Medulla oblongata (tissue), 1 donor: ENCODE results near the gene SPHK2.
A peak's percentile ranks its signal among the peaks of the same experiment; 100 is the strongest.
"Not testable (repeated sequence)": the region's sequence is repeated elsewhere in the genome, so short reads cannot be mapped to it uniquely, and the experiment has no call there.

Experiments used
- DNase-seq: peaks from one replicate; pipeline ENCODE4 v3.0.0-alpha.2; 2015; ENCODE audit errors: extremely low spot score

Gene SPHK2

GRCh38 chr19:48637449-48637947, 18.2 kb downstream of the SPHK2 start:
- DNase-seq, result peak; percentile 100

GRCh38 chr19:48637948-48638830, 18.9 kb downstream of the SPHK2 start:
- peak; percentile 96 for DNase-seq

DNA sequence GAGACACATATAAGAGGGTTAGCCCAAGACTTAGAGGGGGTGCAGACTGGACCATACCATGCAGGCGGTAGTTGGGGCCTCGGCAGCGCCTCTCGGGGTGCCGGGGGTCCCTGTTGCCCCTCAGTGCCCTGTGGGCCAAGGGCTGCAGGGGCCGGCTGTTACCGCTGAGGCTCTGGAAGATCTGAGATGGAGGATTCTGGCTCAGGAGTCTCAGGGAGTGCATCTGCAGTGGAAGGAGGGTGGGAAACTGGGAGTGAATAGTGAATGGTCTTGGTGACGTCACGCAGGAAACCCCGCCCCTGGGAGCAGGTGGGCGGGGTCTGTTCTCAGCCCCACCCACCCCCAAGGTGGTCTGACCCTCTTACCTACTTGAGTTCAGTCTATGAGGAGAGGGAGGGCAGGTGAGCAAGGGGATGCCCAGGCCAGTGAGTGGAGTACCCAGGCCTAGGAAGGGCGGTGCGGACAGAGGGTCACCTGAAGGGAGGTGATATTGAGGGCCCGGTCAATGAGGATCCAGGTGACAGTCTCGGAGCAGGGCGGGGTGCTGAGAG, 19.6 kb downstream of the SPHK2 start:
- DNase-seq, result no peak

GRCh38 chr19:48639483-48640375, 20.4 kb downstream of the SPHK2 start:
- DNase-seq, result no peak

- no peak for DNase-seq
Observed at GRCh38 chr19:48641850-48642249, 22.5 kb downstream of the SPHK2 start.

DNA sequence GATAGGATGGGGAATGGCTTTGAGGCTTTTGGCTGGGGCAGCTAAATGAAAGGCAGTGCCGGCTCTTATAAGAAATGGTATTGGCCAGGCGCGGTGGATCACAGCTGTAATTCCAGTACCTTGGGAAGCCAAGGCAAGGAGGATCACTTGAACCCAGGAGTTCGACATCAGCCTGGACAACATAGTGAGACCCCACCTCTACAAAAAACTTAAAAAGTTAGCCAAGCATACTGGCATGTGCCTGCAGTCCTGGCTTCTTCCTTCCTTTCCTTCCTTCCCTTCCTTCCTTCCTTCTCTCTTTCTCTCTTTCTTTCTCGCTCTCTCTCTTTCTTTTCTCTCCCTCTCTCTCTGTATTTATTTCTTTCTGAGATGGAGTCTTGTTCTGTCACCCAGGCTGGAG, 23.6 kb downstream of the SPHK2 start:
- no peak for DNase-seq

DNA sequence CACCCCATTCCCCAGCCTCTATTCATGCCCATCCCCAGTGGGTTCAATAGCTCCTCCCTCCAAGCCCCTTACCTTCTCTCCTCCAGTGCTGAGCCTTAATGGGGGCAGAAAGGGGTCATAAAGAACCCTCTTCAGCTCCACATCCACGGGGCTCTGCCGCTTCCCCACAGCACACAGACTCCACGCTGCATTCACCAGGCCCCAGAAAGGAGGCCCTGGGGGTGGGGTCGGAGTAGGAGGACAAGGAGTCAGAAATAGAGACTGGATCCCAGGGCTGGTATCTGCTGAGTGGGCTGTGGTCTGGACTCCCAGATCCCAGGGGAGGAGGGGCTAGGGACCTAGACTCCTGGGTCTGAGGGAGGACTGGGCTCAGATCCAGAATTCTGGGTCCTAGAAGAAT, 25.0 kb downstream of the SPHK2 start:
- DNase-seq, result peak; percentile 38

DNA sequence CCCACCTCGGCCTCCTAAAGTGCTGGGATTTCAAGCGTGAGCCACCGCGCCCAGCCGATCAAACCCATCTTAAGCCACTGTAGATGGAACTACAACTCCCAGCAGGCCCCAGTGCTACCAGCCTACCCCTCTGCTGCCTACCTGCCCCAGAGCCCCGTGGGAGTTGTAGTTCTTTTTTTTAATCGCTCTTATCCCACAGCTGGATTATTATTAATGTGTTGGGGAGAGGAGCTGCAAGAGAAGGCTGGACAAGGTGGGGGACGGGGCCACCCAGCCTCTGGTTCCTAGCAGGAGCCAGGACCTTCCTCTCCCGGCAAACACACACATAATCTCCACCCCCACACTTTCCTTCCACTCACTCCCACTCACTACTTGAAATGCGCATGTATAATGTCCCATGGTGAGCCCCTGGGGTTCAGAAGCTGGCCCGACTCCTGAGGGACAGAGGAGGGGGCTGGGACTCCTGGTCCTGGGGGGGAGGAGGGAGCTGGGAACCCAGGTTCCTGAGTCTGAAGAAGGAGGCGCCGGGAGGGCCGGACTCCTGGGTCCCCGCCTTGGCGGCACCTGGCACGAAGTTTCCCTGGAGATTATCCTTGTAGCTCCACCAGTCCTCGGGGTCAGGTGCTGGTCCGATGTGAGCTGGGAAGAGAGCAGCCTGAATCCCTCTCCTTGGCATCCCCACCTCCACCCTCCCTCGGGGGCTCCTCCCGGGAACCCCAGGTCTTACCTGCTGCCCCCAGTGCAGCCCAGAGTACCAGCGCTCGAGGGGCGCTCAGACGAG, 25.7 kb downstream of the SPHK2 start:
- DNase-seq, result peak; percentile 89

DNA sequence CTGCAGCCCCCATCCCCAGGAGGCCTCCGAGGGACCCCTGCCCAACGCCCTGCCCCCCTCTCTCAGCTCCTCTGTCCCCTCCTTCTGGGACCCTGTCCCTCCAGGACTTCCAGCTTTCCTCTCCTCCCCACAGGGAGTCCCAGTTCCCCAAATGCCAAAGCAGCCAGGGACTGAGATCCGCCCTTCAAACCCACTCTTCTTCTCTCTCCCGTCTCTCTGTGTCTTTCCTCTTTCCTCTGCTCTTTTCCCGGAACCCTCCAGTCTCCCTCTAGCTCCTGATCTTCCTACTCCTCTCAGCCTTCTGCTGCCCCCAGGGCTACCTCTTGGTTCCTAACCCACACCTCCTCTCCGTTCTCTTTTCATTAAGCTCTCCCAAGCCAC, 26.3 kb downstream of the SPHK2 start:
- peak; percentile 55 for DNase-seq

DNA sequence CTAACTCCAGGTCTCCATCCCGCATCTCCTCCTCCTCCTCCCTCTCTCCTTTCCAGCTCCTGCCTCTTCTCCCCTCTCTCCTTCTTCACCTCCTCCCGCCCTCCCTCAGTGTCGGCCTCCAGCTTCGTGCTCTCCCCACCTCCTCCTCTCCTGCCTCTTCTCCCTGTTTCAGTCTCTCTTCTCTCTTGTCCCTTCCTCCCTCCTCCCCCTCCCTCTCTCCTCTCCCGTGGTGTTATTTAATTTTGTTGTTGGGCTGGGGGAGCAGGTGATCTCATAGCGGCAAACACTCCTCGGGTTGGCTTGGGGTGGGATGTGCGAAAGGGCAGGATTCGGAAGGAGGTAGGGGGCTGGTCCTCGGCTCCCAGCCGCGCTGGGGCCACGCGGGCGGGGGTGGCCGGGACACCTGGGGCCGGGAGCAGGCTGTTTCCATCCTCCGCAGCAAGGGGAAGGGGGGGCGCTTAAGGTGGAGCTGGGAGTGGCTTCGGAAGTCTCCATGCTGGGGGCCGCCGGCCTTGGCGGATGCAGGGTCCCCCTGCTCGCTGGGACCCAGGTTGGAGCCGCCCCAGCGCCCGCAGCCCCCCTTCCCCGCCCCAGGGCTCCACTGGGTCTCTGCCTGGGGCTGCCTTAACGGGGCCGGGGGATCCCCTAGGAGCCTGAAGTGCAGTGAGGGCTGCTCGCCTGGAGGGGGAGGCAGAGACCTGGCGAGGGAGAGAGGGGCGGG, 26.9 kb downstream of the SPHK2 start, which contains the start of gene CA11:
TSS of gene CA11 (minus strand) at position 187 of the 721 bp plus-strand sequence. CDS start 555 bp downstream, outside the sequence.
- peak; percentile 95 for DNase-seq

GRCh38 chr19:48646722-48647216, 27.5 kb downstream of the SPHK2 start:
- no peak for DNase-seq

- DNase-seq, result no peak
Observed at GRCh38 chr19:48648134-48648533, 28.8 kb downstream of the SPHK2 start.

DNA sequence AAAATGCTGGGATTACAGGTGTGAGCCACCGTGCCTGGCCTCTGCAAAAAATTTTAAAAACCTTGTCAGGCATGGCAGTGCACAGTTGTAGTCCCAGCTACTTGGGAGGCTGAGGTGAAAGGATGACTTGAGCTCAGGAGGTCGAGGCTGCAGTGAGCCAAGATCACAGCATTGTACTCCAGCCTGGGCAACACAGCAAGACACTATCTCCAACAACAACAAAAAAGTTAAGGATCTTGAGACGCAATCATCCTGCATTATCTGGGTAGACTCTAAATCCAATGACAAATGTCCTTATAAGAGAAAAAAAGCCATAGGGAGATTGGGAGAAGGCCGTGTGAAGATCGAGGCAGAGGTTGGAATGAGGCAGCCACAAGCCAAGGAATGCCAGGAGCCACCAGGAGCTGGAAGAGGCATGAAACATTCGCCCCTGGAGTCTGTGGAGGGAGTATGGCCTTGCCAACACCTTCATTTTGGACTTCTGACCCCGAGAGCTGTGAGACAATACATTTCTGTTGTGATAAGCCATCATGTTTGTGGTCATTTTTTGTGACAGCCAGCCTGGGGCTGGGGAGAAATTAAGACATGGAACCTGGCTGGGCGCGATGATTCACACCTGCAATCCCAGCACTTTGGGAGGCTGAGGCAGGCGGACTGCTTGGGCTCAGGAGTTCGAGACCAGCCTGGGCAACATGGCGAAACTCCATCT, 31.8 kb downstream of the SPHK2 start:
- no peak for DNase-seq

- no peak for DNase-seq
Observed at GRCh38 chr19:48651683-48652048, 32.4 kb downstream of the SPHK2 start.

DNA sequence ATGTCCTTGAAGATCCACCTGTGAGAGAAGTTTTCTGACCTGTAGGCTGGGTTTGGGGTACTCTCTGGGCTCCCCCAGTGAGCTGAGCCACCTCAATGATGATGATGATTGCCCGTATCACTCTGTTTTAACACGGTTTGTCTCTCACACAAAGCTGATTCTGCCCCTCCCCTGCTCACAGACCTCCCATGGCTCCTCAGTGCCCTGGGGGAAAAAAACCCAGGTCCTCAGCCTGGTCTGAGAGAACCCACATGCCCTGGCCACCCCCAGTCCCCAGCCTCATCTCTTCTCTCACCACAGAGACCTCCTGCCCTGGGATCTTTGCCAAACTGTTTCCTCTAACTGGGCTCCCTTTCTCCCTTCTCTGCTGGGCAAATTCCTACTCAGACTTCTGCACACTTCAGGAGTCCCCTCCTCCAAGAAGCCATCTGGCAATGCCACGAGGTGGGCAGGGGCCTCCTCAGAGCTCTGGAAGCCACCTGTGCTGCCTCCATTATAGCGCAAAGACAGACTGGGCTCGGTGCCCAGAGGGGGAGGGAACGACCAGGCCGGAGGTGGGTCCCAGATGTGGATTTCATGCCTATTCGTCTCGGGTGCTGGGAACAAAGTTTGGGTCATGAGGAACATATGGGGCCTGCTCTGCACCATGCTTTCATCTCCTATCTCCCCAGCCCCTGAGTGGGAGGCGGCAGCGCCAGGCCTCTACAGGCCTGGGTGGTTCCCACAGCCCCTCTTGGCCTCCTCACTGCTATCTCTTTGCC, 35.2 kb downstream of the SPHK2 start:
- DNase-seq, result no peak

DNA sequence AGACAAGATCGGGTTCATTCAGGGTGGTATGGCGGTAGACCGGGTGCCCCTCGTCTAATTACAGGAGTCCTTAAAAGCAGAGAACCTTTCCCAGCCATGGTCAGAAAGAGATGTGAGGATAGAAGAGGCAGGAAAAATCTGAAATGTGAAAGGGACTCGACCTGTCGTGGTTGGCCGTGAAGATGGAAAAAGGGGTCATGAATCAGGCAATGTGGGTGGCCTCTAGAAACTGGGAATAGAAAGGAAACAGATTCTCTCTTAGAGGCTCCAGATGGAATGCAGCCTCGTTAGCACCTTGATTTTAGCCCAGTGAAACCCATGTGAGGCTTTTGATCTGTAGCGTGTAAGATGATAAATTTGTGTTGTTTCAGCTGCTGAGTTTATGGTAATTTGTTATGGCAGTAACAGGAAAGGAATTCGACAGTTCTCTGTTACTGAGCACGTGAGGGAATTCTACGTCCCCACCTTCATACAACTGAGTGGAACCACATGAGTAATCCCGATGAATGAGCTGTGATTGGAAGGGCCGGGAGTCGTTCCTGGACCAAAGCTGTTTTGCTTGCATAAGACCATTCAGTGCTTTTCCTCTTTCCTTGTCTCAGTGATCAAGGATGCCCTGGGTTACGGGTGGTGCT, 37.7 kb downstream of the SPHK2 start:
- no peak for DNase-seq

- not testable (repeated sequence) for DNase-seq
Observed at GRCh38 chr19:48657828-48658227, 38.5 kb downstream of the SPHK2 start.

DNA sequence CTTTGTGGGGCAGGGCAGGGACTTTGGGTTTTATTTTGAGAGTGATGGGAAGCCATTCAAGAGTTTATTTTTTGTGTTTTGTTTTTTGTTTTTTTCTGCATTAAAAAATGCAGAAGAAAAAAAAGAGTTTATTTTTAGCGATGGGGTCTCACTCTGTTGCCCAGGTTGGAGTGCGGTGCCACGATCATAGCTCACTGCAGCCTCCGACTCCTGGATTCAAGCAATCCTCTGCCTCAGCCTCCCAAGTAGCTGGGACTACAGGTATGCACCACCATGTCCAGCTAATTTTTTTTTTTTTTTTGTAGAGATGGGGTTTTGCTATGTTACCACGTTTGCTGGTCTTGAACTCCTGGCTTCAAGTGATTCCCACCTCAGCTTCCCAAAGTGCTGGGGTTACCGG, 39.2 kb downstream of the SPHK2 start:
- no peak for DNase-seq

DNA sequence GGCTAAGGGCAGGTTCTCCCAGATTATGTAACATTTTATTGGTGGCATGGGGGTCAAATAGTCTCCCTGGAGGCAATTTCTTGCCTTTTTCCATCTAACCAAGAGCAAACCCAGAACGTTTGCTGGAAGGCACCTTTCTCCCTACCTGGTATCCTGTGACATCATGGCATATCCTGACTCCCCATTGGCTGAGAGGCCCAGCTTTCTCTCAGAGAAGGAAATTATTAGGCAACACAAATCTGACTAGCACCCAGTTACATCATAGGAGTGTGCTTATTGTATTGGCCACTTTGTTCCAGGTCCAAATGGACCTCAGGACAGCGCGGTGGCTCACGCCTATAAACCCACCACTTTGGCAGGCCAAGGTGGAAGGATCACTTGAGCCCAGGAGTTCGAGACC, 40.5 kb downstream of the SPHK2 start:
- peak; percentile 39 for DNase-seq
